Measurements from ENCODE around the gene USP43.

Gene USP43

GRCh38 chr17:9703781-9704082, 58.4 kb downstream of the USP43 start:
- DNase-seq (ENCODE audit: low spot score): no peak

GRCh38 chr17:9705745-9706144, 60.4 kb downstream of the USP43 start:
- DNase-seq (ENCODE audit: low spot score): no peak

DNA sequence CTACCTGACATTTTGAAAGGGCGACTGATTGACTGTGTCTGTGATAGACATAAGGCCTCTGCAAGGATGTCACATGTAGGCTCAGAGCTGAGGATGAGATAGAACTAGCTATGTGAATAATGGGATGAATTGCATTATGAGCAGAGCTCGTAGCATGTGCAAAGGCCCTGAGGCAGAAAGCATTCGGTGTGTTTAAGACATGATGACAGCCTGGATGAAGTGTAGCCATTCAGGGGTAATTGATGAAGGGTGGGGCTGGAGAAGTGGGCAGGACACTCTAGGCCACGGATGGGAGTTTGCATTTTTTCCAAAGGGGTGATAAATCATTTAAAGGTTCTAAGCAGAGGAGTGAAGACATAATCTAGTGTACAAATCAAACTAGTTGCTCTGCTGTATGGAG, 62.6 kb downstream of the USP43 start:
- no peak for DNase-seq (ENCODE audit: low spot score)

DNA sequence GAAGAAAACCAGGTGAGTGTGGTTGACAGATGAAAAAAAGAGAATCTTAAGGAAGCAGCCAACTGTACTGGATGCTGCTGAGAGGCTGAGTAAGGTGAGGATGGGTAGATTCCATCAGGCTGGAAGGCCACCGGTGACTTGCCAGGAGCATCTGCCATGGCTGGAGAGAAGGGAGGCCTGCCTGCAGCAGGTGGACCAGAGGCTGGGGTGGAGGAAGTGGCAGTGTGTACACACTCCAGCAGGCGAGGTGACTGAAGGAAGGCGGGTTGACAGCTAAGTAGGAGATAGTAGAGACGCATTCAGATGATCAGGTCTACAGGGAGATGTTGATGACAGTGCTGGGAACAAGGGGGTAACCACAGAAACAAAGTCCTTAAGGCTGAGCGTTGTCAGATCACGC, 69.5 kb downstream of the USP43 start:
- DNase-seq (ENCODE audit: low spot score): no peak

GRCh38 chr17:9715503-9716016, 70.2 kb downstream of the USP43 start:
- no peak for DNase-seq (ENCODE audit: low spot score)

- DNase-seq (ENCODE audit: low spot score): no peak
Observed at GRCh38 chr17:9725575-9725974, 80.3 kb downstream of the USP43 start.

GRCh38 chr17:9726291-9726690, 81.0 kb downstream of the USP43 start:
- DNase-seq (ENCODE audit: low spot score): no peak

- DNase-seq (ENCODE audit: low spot score): no peak
Observed at GRCh38 chr17:9728005-9728404, 82.7 kb downstream of the USP43 start.

- no peak for DNase-seq (ENCODE audit: low spot score)
Observed at GRCh38 chr17:9728564-9728963, 83.2 kb downstream of the USP43 start.

DNA sequence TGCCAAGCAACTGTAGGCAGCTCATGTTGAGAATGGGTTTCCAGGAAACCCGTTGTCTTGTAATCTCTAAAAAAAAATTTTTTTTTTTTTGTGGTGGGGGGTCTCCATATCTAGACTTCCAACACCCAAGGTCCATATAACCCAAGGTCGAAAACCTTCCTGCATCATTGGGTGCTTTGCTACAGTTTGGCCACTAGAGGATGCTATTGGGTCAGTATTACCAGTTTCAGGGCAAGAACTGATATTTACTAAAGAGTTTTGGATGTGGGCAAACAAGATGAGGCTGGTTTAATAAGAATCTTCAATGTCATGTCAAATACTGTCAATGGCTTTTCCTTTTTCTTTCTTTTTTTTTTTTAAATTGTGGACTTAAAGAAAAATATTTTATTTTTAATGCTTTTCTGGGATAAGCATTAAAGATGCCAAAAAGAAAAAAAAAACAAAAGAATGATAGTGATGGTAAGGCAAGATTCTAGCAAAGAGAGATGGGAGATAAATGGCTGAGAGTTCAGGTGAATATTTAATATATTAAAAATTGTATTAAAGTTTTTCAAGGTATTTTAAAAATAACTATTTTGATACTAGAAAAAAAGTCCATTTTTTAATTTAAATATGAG, 83.8 kb downstream of the USP43 start:
- DNase-seq (ENCODE audit: low spot score): no peak

DNA sequence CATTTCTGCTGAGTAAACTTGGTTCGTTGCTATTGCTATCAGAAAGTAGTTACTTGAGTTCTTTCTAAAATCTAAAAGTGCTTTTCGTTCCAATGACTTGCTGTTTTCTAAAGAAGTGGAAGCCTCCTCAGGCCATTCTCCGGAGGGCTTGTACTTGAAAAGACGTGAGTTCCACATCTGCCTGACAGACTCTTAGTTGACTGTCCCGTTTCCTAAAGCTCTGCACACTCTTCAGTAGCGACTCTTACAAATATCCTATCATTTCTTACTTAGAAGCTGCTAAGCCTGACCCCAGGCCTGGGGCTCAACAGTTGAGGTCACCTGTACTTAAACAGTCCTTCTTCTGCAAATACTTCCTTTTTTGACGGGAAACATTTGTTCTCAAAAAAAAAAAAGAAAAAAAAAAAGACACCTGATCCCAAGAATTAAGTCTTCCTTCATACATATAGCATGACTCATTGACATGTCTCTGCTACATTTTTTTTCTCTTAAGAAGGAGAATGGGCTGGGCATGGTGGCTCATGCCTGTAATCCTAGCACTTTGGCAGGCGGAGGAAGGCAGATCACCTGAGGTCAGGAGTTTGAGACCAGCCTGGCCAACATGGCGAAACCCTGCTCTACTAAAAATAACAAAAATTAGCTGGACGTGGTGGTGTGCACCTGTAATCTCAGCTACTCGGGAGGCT, 84.6 kb downstream of the USP43 start:
- DNase-seq (ENCODE audit: low spot score): no peak

DNA sequence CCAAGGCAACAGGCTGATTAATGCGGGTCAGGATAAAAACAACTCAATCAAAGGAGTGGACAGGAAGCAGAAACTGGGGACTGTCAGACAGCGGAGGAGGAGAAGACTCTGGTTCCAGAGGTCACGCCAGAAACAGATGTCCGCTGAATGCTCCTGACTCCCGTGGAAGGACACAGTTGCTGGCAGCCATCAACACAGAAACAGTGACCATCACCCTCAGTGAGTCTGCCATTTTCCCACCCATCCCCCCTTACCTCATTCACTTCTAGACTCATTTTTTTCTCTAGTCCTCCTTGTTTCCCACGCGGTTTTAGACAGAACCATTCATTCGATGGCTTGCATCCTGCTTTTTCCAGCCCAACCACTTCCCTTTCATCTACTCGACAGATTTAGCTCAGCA, 105.2 kb downstream of the USP43 start:
- DNase-seq (ENCODE audit: low spot score): no peak

DNA sequence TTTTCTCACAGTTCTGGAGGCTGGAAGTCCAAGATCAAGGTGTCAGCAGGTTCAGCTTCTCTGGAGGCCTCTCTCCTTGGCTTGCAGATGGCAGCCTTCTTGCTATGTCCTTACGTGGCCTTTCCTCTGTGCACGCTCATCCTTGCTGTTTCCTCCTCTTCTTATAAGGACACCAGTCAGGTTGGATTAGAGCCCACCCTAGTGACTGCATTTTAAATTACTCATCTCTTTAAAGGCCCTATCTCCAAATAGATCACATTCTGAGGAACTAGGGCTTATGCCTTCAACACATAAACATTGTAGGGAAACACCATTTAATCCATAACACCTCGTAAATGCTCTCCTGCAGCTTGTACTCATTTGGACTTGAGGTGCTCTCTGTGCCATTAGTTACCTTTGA, 109.8 kb downstream of the USP43 start:
- DNase-seq (ENCODE audit: low spot score): no peak

DNA sequence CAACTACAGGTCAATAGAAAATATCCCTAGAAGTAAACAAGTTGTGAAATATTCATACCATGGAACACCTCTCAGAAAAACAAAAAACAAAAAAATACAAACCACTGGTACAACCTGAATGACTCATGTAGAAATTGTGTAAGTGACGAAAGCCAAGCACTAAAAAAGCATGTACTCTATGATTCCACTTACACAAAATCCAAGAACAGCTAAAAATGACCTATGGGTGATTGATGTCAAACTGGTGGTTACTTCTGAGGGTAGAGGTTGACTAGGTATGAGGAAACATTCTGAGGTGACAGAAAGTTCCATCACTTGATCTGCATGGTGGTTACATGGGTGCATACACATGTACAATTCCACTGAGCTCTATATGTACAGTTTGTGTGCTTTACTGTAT, 114.9 kb downstream of the USP43 start:
- DNase-seq (ENCODE audit: low spot score): no peak

DNA sequence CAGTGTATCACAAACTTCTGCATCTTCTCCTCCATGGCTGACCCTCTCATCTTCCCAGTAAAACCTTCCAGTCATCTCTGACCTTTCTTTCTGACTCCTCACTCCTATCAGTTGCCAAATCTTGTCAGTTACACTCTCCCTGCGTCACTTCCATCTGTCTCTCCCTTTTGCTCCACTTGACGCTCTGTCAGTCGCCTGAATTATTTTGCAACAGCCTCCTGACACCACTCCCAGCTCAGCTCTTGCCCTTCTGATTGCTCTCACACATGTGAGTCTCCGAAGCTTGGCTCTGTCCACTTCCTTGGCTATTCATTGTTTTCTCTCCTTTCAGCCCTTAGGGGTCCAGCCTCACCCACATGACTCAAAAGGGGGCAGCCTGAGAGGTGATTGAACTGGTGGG, 118.3 kb downstream of the USP43 start:
- no peak for DNase-seq (ENCODE audit: low spot score)

DNA sequence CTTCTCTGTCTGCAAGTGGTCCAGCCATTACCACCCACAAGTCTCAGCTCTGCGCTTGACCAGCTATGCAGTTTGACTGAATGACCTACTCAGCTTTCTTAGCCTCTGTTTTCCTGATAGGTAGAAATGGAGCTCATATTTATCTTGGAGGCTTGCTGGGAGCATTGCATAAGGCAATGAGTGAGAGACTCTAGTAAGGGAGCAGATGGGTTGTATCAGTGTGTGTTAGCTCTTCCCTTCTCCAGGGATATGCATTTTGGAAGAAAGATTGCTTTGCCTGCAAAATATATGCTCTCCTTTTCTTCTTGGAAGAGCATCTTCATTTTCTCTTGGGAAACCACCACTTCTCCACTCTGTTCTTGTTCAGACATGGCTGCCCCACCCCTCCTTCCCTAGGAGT, 120.0 kb downstream of the USP43 start:
- DNase-seq (ENCODE audit: low spot score): no peak

GRCh38 chr17:9766970-9767369, 121.7 kb downstream of the USP43 start:
- DNase-seq (ENCODE audit: low spot score): no peak

DNA sequence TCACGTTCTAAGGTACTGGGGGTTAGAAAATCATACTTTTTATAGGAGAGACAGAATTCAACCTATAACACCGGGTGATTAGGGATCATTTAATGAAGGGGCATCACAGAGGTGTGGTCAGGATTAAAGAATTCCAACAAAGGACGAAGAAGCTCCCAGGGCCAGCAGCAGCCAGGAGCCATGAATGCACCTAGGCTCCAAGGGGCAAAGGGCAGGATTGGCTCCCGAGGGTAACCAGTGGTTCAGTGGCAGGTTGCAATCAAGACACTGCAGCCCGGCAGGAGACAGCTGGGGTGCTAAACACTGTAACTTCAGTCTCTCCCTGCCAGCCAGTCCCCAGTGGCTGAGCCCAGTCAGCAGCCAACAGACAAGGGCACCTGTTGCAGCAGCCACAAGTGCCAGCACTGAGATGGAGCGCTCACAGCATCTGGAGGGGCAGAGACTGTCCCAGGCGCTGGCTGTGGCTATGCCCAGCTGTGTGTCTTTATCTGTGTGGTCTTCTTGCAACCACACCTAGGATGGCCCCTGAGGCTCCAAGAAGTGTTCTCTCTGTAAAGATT, 122.2 kb downstream of the USP43 start:
- no peak for DNase-seq (ENCODE audit: low spot score)

- no peak for DNase-seq (ENCODE audit: low spot score)
Observed at GRCh38 chr17:9768381-9768934, 123.1 kb downstream of the USP43 start.

DNA sequence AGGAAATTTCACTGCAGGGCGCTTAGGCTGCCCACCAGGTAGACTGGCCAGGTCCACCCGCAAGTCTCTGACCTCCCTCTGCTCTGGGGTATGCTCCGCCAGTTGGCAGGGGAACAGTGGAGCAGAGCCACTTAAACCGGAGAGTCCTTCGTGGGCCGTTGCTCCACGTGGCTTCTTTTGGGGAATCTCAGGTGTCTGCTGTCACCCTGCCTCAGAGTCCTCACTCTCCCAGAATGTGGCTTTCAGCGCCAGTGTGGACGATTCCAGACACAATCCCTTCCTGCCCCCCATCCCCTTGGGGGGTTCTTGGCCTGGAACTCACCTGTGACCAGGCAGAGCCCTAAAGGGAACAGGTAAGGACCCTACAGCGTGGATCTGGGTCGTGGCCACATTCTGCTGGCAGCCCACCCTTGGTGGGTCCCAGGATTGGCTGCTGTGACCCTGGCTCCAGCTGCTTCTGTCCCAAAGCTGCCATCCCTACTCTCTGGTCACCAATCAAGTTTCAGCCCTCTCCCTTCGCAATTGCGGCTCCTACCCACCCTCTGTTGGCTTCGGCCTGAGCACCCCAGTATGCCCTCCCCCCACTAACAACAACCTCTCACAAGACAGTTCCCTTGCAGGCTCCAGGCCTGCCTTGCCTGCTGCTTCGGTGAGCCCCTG, 123.8 kb downstream of the USP43 start:
- no peak for DNase-seq (ENCODE audit: low spot score)

- DNase-seq (ENCODE audit: low spot score): no peak
Observed at GRCh38 chr17:9771465-9771864, 126.1 kb downstream of the USP43 start.

- no peak for DNase-seq (ENCODE audit: low spot score)
Observed at GRCh38 chr17:9772658-9773057, 127.3 kb downstream of the USP43 start.

- DNase-seq (ENCODE audit: low spot score): no peak
Observed at GRCh38 chr17:9776911-9777310, 131.6 kb downstream of the USP43 start.

All from left forelimb (tissue), 1 donor.